Peyer's patch (tissue), 4 donors: ENCODE data around the gene CCDC197. TPM values are rescaled to one million over a fixed set of nuclear protein-coding genes. Genes with fewer than 3 reads are reported as not detected.

Experiments used
- DNase-seq, 3 donors: peaks; one replicate each; pipeline ENCODE4 v3.0.0-alpha.2; 2017 to 2019
- H3K27ac ChIP-seq, 4 donors: fragments of 200-600 bp; sonication (generic); one replicate each; pipeline ENCODE4 v1.5.1; 2016 to 2019
- H3K27me3 ChIP-seq, 2 donors: fragments of 200-600 bp; sonication (generic); one replicate each; pipeline ENCODE4 v1.5.1; 2019
- H3K36me3 ChIP-seq, 3 donors: fragments of 200-600 bp; sonication (generic); one replicate each; pipeline ENCODE4 v1.5.1; 2016 to 2019
- H3K4me1 ChIP-seq, 4 donors: fragments of 200-600 bp; sonication (generic); one replicate each; pipeline ENCODE4 v1.5.1; 2016 to 2019
- H3K4me3 ChIP-seq, 4 donors: fragments of 200-600 bp; sonication (generic); 1 replicate in 3 of 4; 2 replicates in 1 of 4; pipeline ENCODE4 v1.5.1; 2016 to 2019; ENCODE audit warnings: mild to moderate bottlenecking in 1 of 4
- H3K9me3 ChIP-seq, 4 donors: fragments of 200-600 bp; sonication (generic); one replicate each; pipeline ENCODE4 v1.5.1; 2016 to 2019; ENCODE audit warnings: mild to moderate bottlenecking in 1 of 4
- CTCF ChIP-seq, 6 experiments: fragments of 450-650 bp in 4 of 6; fragments of 200-600 bp in 2 of 6; sonication (generic) in 1 of 6; IDR thresholded peaks; one replicate each; pipeline ENCODE4 v1.5.1; 2017 to 2019; ENCODE audit warnings: antibody characterized with exemption in 6 of 6, mild to moderate bottlenecking in 3 of 6, moderate library complexity in 1 of 6
- POLR2A ChIP-seq, 2 donors: fragments of 450-650 bp; IDR thresholded peaks; one replicate each; pipeline ENCODE4 v1.5.1; 2017; ENCODE audit warnings: antibody characterized with exemption in 2 of 2, mild to moderate bottlenecking in 2 of 2, moderate library complexity in 2 of 2
- total RNA-seq, 4 donors: library from RNA; depleted of rRNA; stranded (reverse); fragments of >200 nt; gene quantifications; one replicate each; pipeline ENCODE4 v1.1.0, GENCODE V29; 2016

CCDC197 gene
- total RNA-seq, 4 donors from 2014 or later = not detected

- Histone ChIP-seq H3K4me3 (no peak overlapping the region), H3K27me3 (no peaks in the 10 kb centered on the region), H3K27ac (peak overlapping the region; percentile 16 to 86 (median 80)), H3K9me3 (no peaks in the 10 kb centered on the region), H3K4me1 (peaks cover 0 to 62% (median 31%) of the 10 kb centered on the region in 4 donors), H3K36me3 (no peaks in the 10 kb centered on the region)
- TF ChIP-seq POLR2A (IDR thresholded peaks at IDR 0.05) = no peak
- TF ChIP-seq CTCF (IDR thresholded peaks at IDR 0.05) = no peak
- DNase-seq = peak in 2 of 3 donors; percentile 73 to 74
These were observed 29.4 kb upstream of the CCDC197 start for GRCh38 chr14:93967637-93968250.

GRCh38 chr14:93969082-93969828 is 27.8 kb upstream of the CCDC197 start:
- no peak for TF ChIP-seq POLR2A (IDR thresholded peaks at IDR 0.05)
- TF ChIP-seq CTCF (IDR thresholded peaks at IDR 0.05) = no peak
- peak in 2 of 3 donors; percentile 62 to 69 for DNase-seq
- no peaks in the 10 kb centered on the region for H3K27me3 ChIP-seq
- peaks cover 0 to 47% (median 22%) of the 10 kb centered on the region in 4 donors for H3K4me1 ChIP-seq
- no peaks in the 10 kb centered on the region for H3K36me3 ChIP-seq
- peak overlapping the region in 3 of 4 donors; percentile 75 to 83 (median 82) for H3K27ac ChIP-seq
- no peaks in the 10 kb centered on the region for H3K9me3 ChIP-seq
- H3K4me3 ChIP-seq = no peak overlapping the region

- Histone ChIP-seq H3K4me1 (peaks cover 0 to 42% (median 18%) of the 10 kb centered on the region in 4 donors), H3K27ac (peak overlapping the region; percentile 70 to 83 (median 78))
These were observed 26.5 kb upstream of the CCDC197 start for GRCh38 chr14:93970585-93970964.

GRCh38 chr14:93970965-93971634 is 26.0 kb upstream of the CCDC197 start:
- Histone ChIP-seq H3K27me3 (no peaks in the 10 kb centered on the region), H3K27ac (peak overlapping the region; percentile 70 to 83 (median 78)), H3K4me1 (peaks cover 0 to 37% (median 18%) of the 10 kb centered on the region in 4 donors), H3K36me3 (no peaks in the 10 kb centered on the region), H3K4me3 (peak overlapping the region; percentile 29 to 44 (median 40)), H3K9me3 (no peaks in the 10 kb centered on the region)
- TF ChIP-seq CTCF (IDR thresholded peaks at IDR 0.05) = no peak
- peak in 2 of 3 donors; percentile 76 to 81 for DNase-seq

More at GRCh38 chr14:93970585-93970964, 26.5 kb upstream of the CCDC197 start:
- Histone ChIP-seq H3K27me3 (no peaks in the 10 kb centered on the region), H3K36me3 (no peaks in the 10 kb centered on the region), H3K4me3 (peak overlapping the region; percentile 29 to 44 (median 40)), H3K9me3 (no peaks in the 10 kb centered on the region)
- DNase-seq = peak in 2 of 3 donors; percentile 82 to 88
- no peak for TF ChIP-seq POLR2A (IDR thresholded peaks at IDR 0.05)
- peak; percentile 15 to 51 (median 44) for TF ChIP-seq CTCF (IDR thresholded peaks at IDR 0.05)

- Histone ChIP-seq H3K36me3 (no peaks in the 10 kb centered on the region), H3K9me3 (no peaks in the 10 kb centered on the region), H3K4me1 (peaks cover 0 to 32% (median 20%) of the 10 kb centered on the region in 4 donors), H3K27ac (peak overlapping the region; percentile 70 to 83 (median 78)), H3K27me3 (no peaks in the 10 kb centered on the region), H3K4me3 (peak overlapping the region in 2 of 4 donors; percentile 29 to 40)
- TF ChIP-seq POLR2A (IDR thresholded peaks at IDR 0.05) = no peak
- TF ChIP-seq CTCF (IDR thresholded peaks at IDR 0.05) = peak in 1 of 6 experiments; percentile 1
- no peak for DNase-seq
These were observed 25.5 kb upstream of the CCDC197 start for GRCh38 chr14:93971635-93972027.
